Cardiac ventricle fibroblast (primary cell): ENCODE measurements around the gene MAGEB10. TPM values are rescaled to one million over a fixed set of nuclear protein-coding genes. Genes with fewer than 3 reads are reported as not detected.

Experiments
- total RNA-seq: library from RNA; depleted of rRNA; stranded (reverse); fragments of >200 nt; gene quantifications from 2 replicates; pipeline ENCODE4 v1.2.3, GENCODE V29; 2015

Gene MAGEB10
- total RNA-seq, result not detected in 2 replicates

GRCh38 chrX:27807690-27808089, at the start of gene MAGEB10:
MAGEB10 (plus strand) TSS chrX:27807990; CDS start chrX:27821307, 13,317 bp downstream.

Other genes starting within 250 kb of the MAGEB10 start
- not detected in 2 replicates for gene DCAF8L2, start 217.6 kb upstream of the MAGEB10 start, total RNA-seq
- gene DCAF8L1, start 173.5 kb downstream of the MAGEB10 start, total RNA-seq, result not detected in 2 replicates